AG09319 (cell line): ENCODE measurements around the gene DDB1.

Experiments used
- DNase-seq: peaks from one replicate; pipeline ENCODE4 v3.0.0-alpha.2; 2010; ENCODE audit warnings: low read depth; ENCODE audit errors: extremely low read depth
- CTCF ChIP-seq: IDR thresholded peaks from 2 replicates; pipeline ENCODE4 v1.5.1; 2011; ENCODE audit warnings: low read depth, mild to moderate bottlenecking, inconsistent platforms, low read length, moderate library complexity

DDB1 gene

GRCh38 chr11:61332797-61333549 lies at the start of gene DDB1, which contains the start of gene TKFC:
Gene DDB1 (minus strand): TSS chr11:61333105. CDS start chr11:61332968, 137 bp downstream.
Gene TKFC (plus strand): TSS chr11:61333228. CDS start chr11:61334729, 1,501 bp downstream.
- no peak for TF ChIP-seq CTCF
- DNase-seq, result peak; percentile 65

- DNase-seq, result no peak
- no peak for TF ChIP-seq CTCF
Measured at GRCh38 chr11:61380884-61381283, 48.0 kb upstream of the DDB1 start.

- TF ChIP-seq CTCF, result no peak
- peak; percentile 93 for DNase-seq
Measured at GRCh38 chr11:61378713-61379313, 45.9 kb upstream of the DDB1 start.

- TF ChIP-seq CTCF, result no peak
- DNase-seq, result no peak
Measured at GRCh38 chr11:61377461-61378160, 44.7 kb upstream of the DDB1 start.

GRCh38 chr11:61375761-61376108 lies 42.8 kb upstream of the DDB1 start:
- DNase-seq, result no peak
- TF ChIP-seq CTCF, result no peak

GRCh38 chr11:61372659-61373420 lies 39.9 kb upstream of the DDB1 start:
- no peak for DNase-seq

More at GRCh38 chr11:61372659-61373420, 39.9 kb upstream of the DDB1 start:
- TF ChIP-seq CTCF, result no peak
